T-helper 2 cell (primary cell): ENCODE measurements around the gene CCN5.
A peak's percentile ranks its signal among the peaks of the same experiment; 100 is the strongest.

Experiments used
- DNase-seq, 5 experiments: peaks; one replicate each; pipeline versions ENCODE4 v3.0.0 to v3.0.0-alpha.2; 2012 to 2022

Gene CCN5

GRCh38 chr20:44738813-44739477 is 23.8 kb downstream of the CCN5 start:
- DNase-seq: peak in 2 of 5 experiments; percentile 6 to 65

GRCh38 chr20:44739942-44740341 is 24.8 kb downstream of the CCN5 start:
- no peak for DNase-seq

- DNase-seq: no peak
These were observed 27.3 kb downstream of the CCN5 start for GRCh38 chr20:44742304-44743079.

- DNase-seq: no peak
These were observed 28.0 kb downstream of the CCN5 start for GRCh38 chr20:44743080-44743701.

- DNase-seq: no peak
These were observed 28.9 kb downstream of the CCN5 start for GRCh38 chr20:44743916-44744655.

GRCh38 chr20:44745122-44745597 is 30.0 kb downstream of the CCN5 start:
- no peak for DNase-seq

- DNase-seq: peak in 2 of 5 experiments; percentile 15 to 32
These were observed 30.6 kb downstream of the CCN5 start, which contains the start of gene KCNK15 for GRCh38 chr20:44745598-44746366. Gene KCNK15, plus strand, starts transcription at chr20:44745865. Its CDS starts 46 bp downstream, at chr20:44745911.

- DNase-seq: no peak
These were observed 31.4 kb downstream of the CCN5 start for GRCh38 chr20:44746367-44747165.

- DNase-seq: peak in 3 of 5 experiments; percentile 23 to 52 (median 46)
These were observed 32.2 kb downstream of the CCN5 start for GRCh38 chr20:44747166-44748004.

GRCh38 chr20:44748005-44748370 is 32.8 kb downstream of the CCN5 start:
- DNase-seq: no peak

- DNase-seq: no peak
These were observed 35.1 kb downstream of the CCN5 start for GRCh38 chr20:44750081-44750805.

- DNase-seq: no peak
These were observed 37.1 kb downstream of the CCN5 start for GRCh38 chr20:44752099-44752931.

- no peak for DNase-seq
These were observed 39.4 kb downstream of the CCN5 start for GRCh38 chr20:44754554-44754953.

GRCh38 chr20:44756011-44756688 is 41.0 kb downstream of the CCN5 start:
- DNase-seq: no peak

GRCh38 chr20:44756956-44757355 is 41.8 kb downstream of the CCN5 start:
- DNase-seq: no peak

GRCh38 chr20:44758247-44759101 is 43.3 kb downstream of the CCN5 start:
- no peak for DNase-seq

GRCh38 chr20:44759595-44759994 is 44.4 kb downstream of the CCN5 start:
- DNase-seq: no peak
